HG02840 (cell line): ENCODE results near the gene MCCD1.
"Not testable (repeated sequence)": the region's sequence is repeated elsewhere in the genome, so short reads cannot be mapped to it uniquely, and the experiment has no call there.

Experiments
- ATAC-seq: cut with Tn5 transposase; IDR thresholded peaks from one replicate; pipeline ENCODE4 v1.9.1; 2021; ENCODE audit warnings: mild to moderate bottlenecking, moderate library complexity, moderate number of reproducible peaks; ENCODE audit not compliant: unreplicated experiment, low FRiP score

MCCD1 gene

GRCh38 chr6:31509036-31509435 is 19.7 kb upstream of the MCCD1 start:
- ATAC-seq: not testable (repeated sequence)

GRCh38 chr6:31510007-31510406 is 18.8 kb upstream of the MCCD1 start:
- ATAC-seq: no peak

- no peak for ATAC-seq
Observed at GRCh38 chr6:31513456-31514165, 15.2 kb upstream of the MCCD1 start.

GRCh38 chr6:31521835-31522234 is 6.9 kb upstream of the MCCD1 start:
- ATAC-seq: no peak

GRCh38 chr6:31525553-31525931 is 3.2 kb upstream of the MCCD1 start:
- ATAC-seq: no peak

- ATAC-seq: no peak
Observed at GRCh38 chr6:31525932-31526591, 2.7 kb upstream of the MCCD1 start.

GRCh38 chr6:31528307-31528777 is 420 bp upstream of the MCCD1 start:
- no peak for ATAC-seq

GRCh38 chr6:31529329-31530150 is 778 bp downstream of the MCCD1 start:
- no peak for ATAC-seq

- no peak for ATAC-seq
Observed at GRCh38 chr6:31530659-31531058, 1.9 kb downstream of the MCCD1 start.

- no peak for ATAC-seq
Observed at GRCh38 chr6:31531162-31531561, 2.4 kb downstream of the MCCD1 start.

- no peak for ATAC-seq
Observed at GRCh38 chr6:31531771-31532643, 3.2 kb downstream of the MCCD1 start.

GRCh38 chr6:31532644-31533454 is 4.1 kb downstream of the MCCD1 start:
- ATAC-seq: no peak

GRCh38 chr6:31533455-31533841 is 4.7 kb downstream of the MCCD1 start:
- no peak for ATAC-seq

- no peak for ATAC-seq
Observed at GRCh38 chr6:31534011-31534410, 5.2 kb downstream of the MCCD1 start.

- ATAC-seq: no peak
Observed at GRCh38 chr6:31534521-31535040, 5.8 kb downstream of the MCCD1 start.

GRCh38 chr6:31535538-31536324 is 7.0 kb downstream of the MCCD1 start:
- ATAC-seq: no peak

GRCh38 chr6:31538805-31539400 is 10.1 kb downstream of the MCCD1 start:
- no peak for ATAC-seq

GRCh38 chr6:31540640-31541039 is 11.9 kb downstream of the MCCD1 start:
- ATAC-seq: no peak
